ENCODE measurements around the gene ZC3H10. TPM values are rescaled to one million over a fixed set of nuclear protein-coding genes. Genes with fewer than 3 reads are reported as not detected.

The ZC3H10 gene
- total and polyA plus RNA-seq, 2 experiments from 2014 or later: 2.7 to 5.4 TPM

GRCh38 chr12:56159482-56160192, 41.6 kb downstream of the ZC3H10 start:
- TF ChIP-seq, protein P1, sequence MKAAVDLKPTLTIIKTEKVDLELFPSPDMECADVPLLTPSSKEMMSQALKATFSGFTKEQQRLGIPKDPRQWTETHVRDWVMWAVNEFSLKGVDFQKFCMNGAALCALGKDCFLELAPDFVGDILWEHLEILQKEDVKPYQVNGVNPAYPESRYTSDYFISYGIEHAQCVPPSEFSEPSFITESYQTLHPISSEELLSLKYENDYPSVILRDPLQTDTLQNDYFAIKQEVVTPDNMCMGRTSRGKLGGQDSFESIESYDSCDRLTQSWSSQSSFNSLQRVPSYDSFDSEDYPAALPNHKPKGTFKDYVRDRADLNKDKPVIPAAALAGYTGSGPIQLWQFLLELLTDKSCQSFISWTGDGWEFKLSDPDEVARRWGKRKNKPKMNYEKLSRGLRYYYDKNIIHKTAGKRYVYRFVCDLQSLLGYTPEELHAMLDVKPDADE (IDR thresholded peaks at IDR 0.05): no peak
- TF ChIP-seq EZH2phosphoT487 (IDR thresholded peaks at IDR 0.05; ENCODE audit: unreplicated experiment): no peak
- TF ChIP-seq EZH2 (IDR thresholded peaks at IDR 0.05; ENCODE audit: low read depth, unreplicated experiment): no peak
- no peak for TF ChIP-seq ZNF114 (CRISPR knock-in tag; IDR thresholded peaks at IDR 0.05)
- no peak; the same call in 1 of the 2 replicates for TF ChIP-seq POLR2AphosphoS5 (IDR thresholded peaks at IDR 0.05; ENCODE audit: low read depth)
- no peak for TF ChIP-seq CTCF (conservative IDR thresholded peaks at IDR 0.05; ENCODE audit: low read depth in 2 of 2)
- TF ChIP-seq CREB1 (CRISPR knock-in tag; IDR thresholded peaks at IDR 0.05; ENCODE audit: low read depth): no peak
- TF ChIP-seq REST (IDR thresholded peaks at IDR 0.05; ENCODE audit: unreplicated experiment): no peak
- TF ChIP-seq STAT1 (IDR thresholded peaks at IDR 0.05; ENCODE audit: unreplicated experiment): no peak
- no peak for TF ChIP-seq ZNF331 (CRISPR knock-in tag; IDR thresholded peaks at IDR 0.05; ENCODE audit: low read depth)
- TF ChIP-seq JUNB (IDR thresholded peaks at IDR 0.05; ENCODE audit: unreplicated experiment): no peak
- no peak for TF ChIP-seq NANOG (IDR thresholded peaks at IDR 0.05; ENCODE audit: borderline replicate concordance)
- no peak for TF ChIP-seq ZNF462 (CRISPR knock-in tag; IDR thresholded peaks at IDR 0.05)
- Histone ChIP-seq H3K27me3 (ENCODE audit: insufficient read depth) (no peaks in the 10 kb centered on the region), H3K9me2 (ENCODE audit: insufficient read depth) (no peaks in the 10 kb centered on the region), H2AFZ (no peak overlapping the region), H3K27ac (ENCODE audit: low read depth) (peak overlapping the region; percentile 98), H3K4me3 (peak overlapping the region; percentile 84), H3K36me3 (ENCODE audit: insufficient read depth) (peaks cover 40% of the 10 kb centered on the region), H4K20me1 (replicated peaks; ENCODE audit: insufficient read depth) (peaks cover 17% of the 10 kb centered on the region), H3K4me2 (peak overlapping the region; percentile 91), H3K79me2 (replicated peaks; ENCODE audit: insufficient read depth) (peaks cover 31% of the 10 kb centered on the region), H3K4me1 (ENCODE audit: insufficient read depth) (peaks cover 47% of the 10 kb centered on the region), H3F3A (replicated peaks; ENCODE audit: low read depth) (peaks cover 52% of the 10 kb centered on the region)
- no peaks in the 10 kb centered on the region; the same call in none of the 3 replicates for H3K9me3 Mint-ChIP-seq
- H3K36me3 Mint-ChIP-seq (ENCODE audit: low read depth): peaks cover 82% of the 10 kb centered on the region
- peak overlapping the region; percentile 92 for H3K4me3 Mint-ChIP-seq
- DNase-seq (ENCODE audit: low spot score) (no peak), ATAC-seq (no peak)
- peak overlapping the region; percentile 99 for H3K27ac Mint-ChIP-seq
- H3K4me1 Mint-ChIP-seq: peaks cover 62% of the 10 kb centered on the region
- peaks cover 54% of the 10 kb centered on the region for H3K27me3 Mint-ChIP-seq (ENCODE audit: insufficient read depth, low read depth, poor library complexity)
